Activated T-helper 2 cell treated with anti-CD3 and anti-CD28 coated beads, Interferon-gamma antibody, Interleukin-2, Interleukin-4, amounts not matched to agents 10 μg/mL and 5 μg/mL and 100 μg/mL, durations not matched to agents 14 hours and 24 hours and 36 hours (primary cell): ENCODE data around the gene KLK6. TPM values are rescaled to one million over a fixed set of nuclear protein-coding genes. Genes with fewer than 3 reads are reported as not detected.
"Not testable (repeated sequence)": the region's sequence is repeated elsewhere in the genome, so short reads cannot be mapped to it uniquely, and the experiment has no call there.

Experiments used
- DNase-seq: peaks from one replicate; pipeline ENCODE4 v3.0.0; 2021; ENCODE audit warnings: low spot score
- H3K27ac Mint-ChIP-seq: one replicate; pipeline ENCODE4 v1.8.0; 2021; ENCODE audit warnings: mixed read lengths
- H3K27me3 Mint-ChIP-seq: one replicate; pipeline ENCODE4 v1.8.0; 2021; ENCODE audit warnings: low read depth, mixed read lengths
- H3K36me3 Mint-ChIP-seq: one replicate; pipeline ENCODE4 v1.8.0; 2021; ENCODE audit warnings: low read depth, mixed read lengths
- H3K4me1 Mint-ChIP-seq: one replicate; pipeline ENCODE4 v1.8.0; 2021; ENCODE audit warnings: low read depth, mixed read lengths
- H3K4me3 Mint-ChIP-seq: one replicate; pipeline ENCODE4 v1.8.0; 2021; ENCODE audit warnings: low read depth, mild to moderate bottlenecking, moderate library complexity, mixed read lengths
- H3K9me3 Mint-ChIP-seq: one replicate; pipeline ENCODE4 v1.8.0; 2021; ENCODE audit warnings: mixed read lengths
- intact Hi-C: fragments of 100-400 bp; cut with micrococcal nuclease; formaldehyde crosslinking; loops from one replicate; pipeline ENCODE4 v1.15.1; 2023
- total RNA-seq: library from RNA; stranded (reverse); gene quantifications from 2 replicates; pipeline ENCODE4 v1.2.3, GENCODE V29; 2022

KLK6 gene
- total RNA-seq, 1 donor from 2014 or later, result not detected

DNA sequence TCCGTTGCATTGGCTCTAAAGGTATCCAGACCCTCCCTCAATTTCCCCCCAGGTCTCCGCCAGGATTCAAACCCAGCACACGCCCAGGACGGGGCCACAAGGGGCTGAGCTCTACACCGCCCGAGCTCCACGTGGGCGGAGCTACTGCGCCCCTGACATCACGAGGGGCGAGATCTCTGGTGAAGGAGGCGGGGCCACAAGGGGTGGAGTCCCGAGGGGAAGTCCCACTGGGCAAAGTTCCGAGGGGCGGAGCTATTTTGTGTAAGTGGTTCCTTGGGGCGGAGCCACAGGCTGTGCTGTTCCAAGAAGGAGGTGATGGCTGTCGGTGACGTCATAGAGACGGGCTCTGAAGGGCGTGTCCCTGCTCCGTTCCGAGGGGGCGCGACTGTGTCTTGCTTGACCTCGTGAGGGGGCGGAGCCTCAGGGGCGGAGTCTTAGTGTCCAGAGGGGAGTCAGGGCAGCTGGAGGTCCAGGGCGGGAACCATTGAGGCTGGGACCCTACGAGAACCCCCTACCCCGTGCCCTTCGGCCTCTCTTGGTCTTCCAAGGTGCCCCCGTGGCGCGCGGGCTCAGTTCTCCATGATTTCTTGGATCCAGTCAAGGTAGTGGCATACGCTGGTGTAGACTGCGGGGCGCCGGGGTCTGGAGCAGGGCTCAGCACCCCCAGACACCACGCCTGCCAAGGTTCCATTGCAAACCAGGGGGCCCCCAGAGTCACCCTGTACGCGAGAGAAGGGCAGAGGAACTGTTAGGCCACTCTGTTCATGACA is 33.3 kb upstream of the KLK6 start:
- no peaks in the 10 kb centered on the region for H3K9me3 Mint-ChIP-seq
- no peaks in the 10 kb centered on the region for H3K36me3 Mint-ChIP-seq
- H3K4me3 Mint-ChIP-seq, result no peak overlapping the region
- no peaks in the 10 kb centered on the region for H3K27me3 Mint-ChIP-seq
- intact Hi-C loops, result no loop called here
- H3K4me1 Mint-ChIP-seq, result no peaks in the 10 kb centered on the region
- peak; percentile 14 for DNase-seq
- no peak overlapping the region for H3K27ac Mint-ChIP-seq

DNA sequence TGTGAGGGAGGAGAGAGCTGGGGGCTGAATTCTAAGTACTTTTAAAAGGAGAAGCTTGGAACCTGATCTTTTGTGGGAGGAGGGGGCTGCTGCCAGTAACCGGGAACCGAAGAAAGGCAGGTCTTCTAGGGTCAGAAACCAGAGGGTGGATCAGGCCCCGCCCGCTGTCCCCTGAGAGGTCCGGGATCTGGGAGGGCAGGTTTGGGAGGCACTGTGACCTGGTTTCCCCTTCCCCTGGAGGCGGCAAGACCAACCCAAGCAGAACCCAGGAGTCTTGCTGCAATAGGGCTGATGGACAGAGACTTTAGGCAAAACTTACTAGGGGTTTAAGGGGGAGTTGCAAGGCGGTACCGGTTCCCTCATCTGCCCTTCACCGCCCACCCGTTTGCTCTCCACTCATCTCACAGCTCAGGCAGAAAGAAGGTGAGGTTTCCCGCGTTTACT is 32.7 kb upstream of the KLK6 start:
- no peaks in the 10 kb centered on the region for H3K9me3 Mint-ChIP-seq
- no peak overlapping the region for H3K4me3 Mint-ChIP-seq
- no peaks in the 10 kb centered on the region for H3K36me3 Mint-ChIP-seq
- intact Hi-C loops, result no loop called here
- no peaks in the 10 kb centered on the region for H3K4me1 Mint-ChIP-seq
- H3K27ac Mint-ChIP-seq, result no peak overlapping the region
- no peaks in the 10 kb centered on the region for H3K27me3 Mint-ChIP-seq
- no peak for DNase-seq

DNA sequence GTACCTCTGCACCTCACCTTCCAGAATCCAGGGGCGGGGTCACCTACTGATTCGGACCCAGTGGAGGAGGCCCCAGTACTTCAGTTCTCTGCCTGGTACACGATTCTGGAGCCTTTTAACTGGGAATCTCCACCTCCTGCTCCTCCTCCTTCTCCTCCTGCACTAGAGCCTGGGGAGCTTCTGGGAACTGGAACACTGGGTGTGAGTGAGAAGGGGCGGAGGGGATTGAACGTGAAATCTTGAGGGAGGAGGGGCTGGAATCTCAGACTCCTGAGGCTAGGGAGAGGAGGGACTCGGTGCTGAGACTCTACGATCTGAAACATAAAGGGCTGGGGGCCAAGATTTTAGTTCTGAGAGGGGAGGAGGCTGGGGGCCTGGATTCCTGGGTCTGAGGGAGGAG is 32.1 kb upstream of the KLK6 start, which contains the start of gene KLK8:
Gene KLK8, minus strand, starts transcription at position 90 of the 400 bp plus-strand sequence. CDS start 437 bp downstream, outside the sequence.
- no peaks in the 10 kb centered on the region for H3K4me1 Mint-ChIP-seq
- no peak within 1 kb of the TSS for H3K4me3 Mint-ChIP-seq
- DNase-seq, result no peak
- intact Hi-C loops, result no loop called here
- H3K9me3 Mint-ChIP-seq, result no peaks in the 10 kb centered on the region
- H3K36me3 Mint-ChIP-seq, result no peaks in the 10 kb centered on the region
- no peaks in the 10 kb centered on the region for H3K27me3 Mint-ChIP-seq
- H3K27ac Mint-ChIP-seq, result no peak within 1 kb of the TSS

DNA sequence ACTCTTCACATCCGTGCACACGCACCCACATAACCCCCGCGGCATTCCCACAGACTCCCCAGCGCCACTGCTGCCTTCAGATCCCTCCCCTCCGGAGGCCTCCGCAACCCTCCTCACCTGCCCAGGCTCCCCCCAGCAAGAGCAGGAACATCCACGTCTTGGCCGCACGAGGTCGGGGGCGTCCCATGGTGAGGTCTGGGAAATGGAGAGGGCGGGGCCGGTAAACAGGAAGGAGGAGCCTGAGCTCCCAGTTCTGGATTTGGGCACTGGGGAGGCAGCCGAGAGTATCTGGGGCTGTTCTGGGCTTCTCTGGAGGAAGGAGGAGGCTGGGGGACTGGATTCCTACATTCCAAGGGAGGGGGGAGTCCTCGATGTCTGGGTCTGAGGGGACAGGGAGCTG is 31.6 kb upstream of the KLK6 start:
- intact Hi-C loops, result no loop called here
- H3K9me3 Mint-ChIP-seq, result no peaks in the 10 kb centered on the region
- no peaks in the 10 kb centered on the region for H3K27me3 Mint-ChIP-seq
- no peak for DNase-seq
- H3K4me3 Mint-ChIP-seq, result no peak overlapping the region
- no peaks in the 10 kb centered on the region for H3K36me3 Mint-ChIP-seq
- H3K4me1 Mint-ChIP-seq, result no peaks in the 10 kb centered on the region
- H3K27ac Mint-ChIP-seq, result no peak overlapping the region

DNA sequence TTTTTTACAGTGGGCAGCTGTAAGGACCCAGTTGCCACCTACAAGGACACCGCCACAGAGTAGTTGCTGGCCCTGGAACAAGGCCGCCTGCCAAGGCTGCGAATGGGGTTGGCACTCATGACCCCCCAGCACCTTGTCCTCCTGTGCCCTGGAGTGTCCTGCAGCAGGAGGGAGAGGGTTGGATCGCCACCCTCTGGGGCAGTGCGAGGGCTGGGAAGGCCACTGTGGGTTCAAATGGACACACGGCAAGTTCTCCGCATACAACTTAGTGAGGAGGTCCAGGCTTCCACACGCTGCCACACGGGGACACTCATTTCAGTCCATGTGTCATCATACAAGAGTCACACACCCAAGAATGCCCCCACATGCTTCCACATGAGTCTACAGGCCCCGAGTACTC is 31.0 kb upstream of the KLK6 start:
- no peak for DNase-seq
- H3K36me3 Mint-ChIP-seq, result no peaks in the 10 kb centered on the region
- no peak overlapping the region for H3K4me3 Mint-ChIP-seq
- H3K27me3 Mint-ChIP-seq, result no peaks in the 10 kb centered on the region
- no peak overlapping the region for H3K27ac Mint-ChIP-seq
- intact Hi-C loops, result no loop called here
- H3K9me3 Mint-ChIP-seq, result no peaks in the 10 kb centered on the region
- no peaks in the 10 kb centered on the region for H3K4me1 Mint-ChIP-seq

DNA sequence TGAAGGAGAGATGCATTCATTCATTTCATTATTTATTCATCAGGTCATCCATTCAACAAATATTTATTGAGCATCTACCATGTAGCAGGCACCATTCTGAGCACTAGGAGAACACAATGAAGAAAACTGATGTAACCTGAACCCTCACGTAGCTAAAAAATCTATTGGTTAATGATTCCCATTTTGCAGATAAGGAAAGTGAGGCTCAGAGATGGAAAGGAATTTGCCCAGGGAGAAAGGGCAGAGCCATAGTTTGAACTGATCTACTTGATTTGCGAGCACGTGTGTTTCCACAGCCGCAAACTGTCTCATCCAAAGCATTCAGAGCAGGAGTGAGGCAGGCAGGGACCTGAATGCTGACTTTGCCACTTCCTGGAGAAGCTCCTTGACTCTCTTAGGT is 29.3 kb upstream of the KLK6 start:
- H3K27ac Mint-ChIP-seq, result no peak overlapping the region
- intact Hi-C loops, result no loop called here

DNA sequence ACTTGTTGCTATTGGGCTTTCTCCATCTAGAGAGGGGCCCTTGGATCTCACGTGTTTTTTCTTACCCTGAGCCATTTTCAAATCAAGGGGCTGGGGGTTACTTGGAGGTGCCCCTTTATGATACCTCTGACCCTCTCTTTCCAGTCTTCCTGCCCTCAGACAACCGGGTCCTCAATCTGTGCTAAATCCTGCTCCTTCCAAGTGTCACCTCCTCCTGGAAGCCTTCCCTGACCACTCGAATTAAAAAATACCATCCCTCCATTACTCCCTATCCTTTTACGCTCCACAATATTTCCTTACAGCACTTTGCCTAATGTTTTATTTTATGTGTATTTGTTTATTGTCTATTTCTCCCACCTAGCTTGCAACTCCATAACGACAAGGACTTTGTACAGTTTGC is 28.7 kb upstream of the KLK6 start:
- Mint-ChIP-seq H3K4me1 (no peaks in the 10 kb centered on the region), H3K36me3 (no peaks in the 10 kb centered on the region), H3K4me3 (no peak overlapping the region), H3K27me3 (no peaks in the 10 kb centered on the region), H3K27ac (no peak overlapping the region), H3K9me3 (no peaks in the 10 kb centered on the region)
- intact Hi-C loops, result no loop called here
- no peak for DNase-seq

More for the DNA sequence above, 29.3 kb upstream of the KLK6 start:
- H3K27me3 Mint-ChIP-seq, result no peaks in the 10 kb centered on the region
- H3K4me3 Mint-ChIP-seq, result no peak overlapping the region
- no peaks in the 10 kb centered on the region for H3K36me3 Mint-ChIP-seq
- H3K4me1 Mint-ChIP-seq, result no peaks in the 10 kb centered on the region
- H3K9me3 Mint-ChIP-seq, result no peaks in the 10 kb centered on the region
- DNase-seq, result no peak

DNA sequence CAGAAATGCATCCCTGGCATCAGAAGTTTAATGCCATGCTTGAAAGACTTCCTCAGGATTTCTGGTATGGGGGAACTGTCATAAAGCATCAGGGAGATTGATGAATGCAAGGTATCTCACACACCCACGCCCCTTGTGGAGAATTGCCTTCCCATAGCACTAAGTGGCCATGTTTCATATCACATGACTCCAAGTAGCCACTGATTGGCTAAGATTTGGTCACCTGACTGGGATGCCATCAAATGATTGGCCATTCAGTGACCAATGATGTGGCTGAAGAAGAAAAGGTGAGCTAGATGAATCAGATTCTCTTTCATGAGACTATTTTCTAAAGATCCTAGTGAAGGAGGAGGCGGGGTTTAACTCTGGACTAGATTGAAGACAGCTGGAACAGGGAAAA is 24.7 kb upstream of the KLK6 start:
- Mint-ChIP-seq H3K27ac (no peak overlapping the region), H3K27me3 (peaks cover 4% of the 10 kb centered on the region), H3K9me3 (no peaks in the 10 kb centered on the region), H3K36me3 (no peaks in the 10 kb centered on the region), H3K4me1 (no peaks in the 10 kb centered on the region), H3K4me3 (no peak overlapping the region)
- intact Hi-C loops, result no loop called here
- DNase-seq, result no peak

DNA sequence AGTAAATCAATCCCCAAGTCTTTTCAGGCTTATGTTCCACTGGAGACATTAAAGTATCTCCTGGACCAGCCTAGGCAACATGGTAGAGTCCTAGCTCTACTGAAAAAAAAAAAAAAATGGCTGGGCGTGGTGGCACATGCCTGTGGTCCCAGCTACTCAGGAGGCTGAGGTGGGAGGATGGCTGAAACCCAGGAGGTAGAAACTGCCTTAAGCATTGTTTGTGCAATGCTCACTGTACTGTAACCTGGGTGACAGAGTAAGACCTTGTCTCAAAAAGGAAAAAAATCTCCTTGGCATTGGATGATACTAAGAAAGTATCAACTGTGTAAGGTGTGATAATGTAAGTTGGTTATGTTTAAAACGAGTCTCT is 23.3 kb upstream of the KLK6 start:
- DNase-seq, result no peak
- Mint-ChIP-seq H3K9me3 (no peaks in the 10 kb centered on the region), H3K4me1 (no peaks in the 10 kb centered on the region), H3K27me3 (peaks cover 11% of the 10 kb centered on the region), H3K36me3 (no peaks in the 10 kb centered on the region), H3K27ac (no peak overlapping the region), H3K4me3 (no peak overlapping the region)
- intact Hi-C loops, result no loop called here

DNA sequence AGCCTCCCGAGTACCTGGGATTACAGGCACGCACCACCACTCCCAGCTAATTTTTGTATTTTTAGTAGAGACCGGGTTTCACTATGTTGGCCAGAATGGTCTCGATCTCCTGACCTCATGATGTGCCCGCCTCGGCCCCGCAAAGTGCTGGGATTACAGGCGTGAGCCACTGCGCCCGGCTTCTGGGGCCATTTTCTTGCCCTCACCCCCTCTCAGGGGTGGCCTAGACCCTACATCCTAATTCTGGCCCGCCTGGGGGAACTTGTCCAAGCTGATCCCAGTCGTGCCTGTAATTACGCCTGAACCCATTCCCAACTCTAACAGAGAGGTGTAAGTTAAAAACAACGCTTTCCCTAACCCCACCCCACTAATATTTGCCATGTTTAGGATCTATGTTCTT is 15.0 kb upstream of the KLK6 start:
- intact Hi-C loops, H3K36me3 Mint-ChIP-seq, H3K4me1 Mint-ChIP-seq, DNase-seq, H3K27ac Mint-ChIP-seq, H3K9me3 Mint-ChIP-seq, H3K4me3 Mint-ChIP-seq: not testable (repeated sequence)
- H3K27me3 Mint-ChIP-seq, result peaks cover 14% of the 10 kb centered on the region

DNA sequence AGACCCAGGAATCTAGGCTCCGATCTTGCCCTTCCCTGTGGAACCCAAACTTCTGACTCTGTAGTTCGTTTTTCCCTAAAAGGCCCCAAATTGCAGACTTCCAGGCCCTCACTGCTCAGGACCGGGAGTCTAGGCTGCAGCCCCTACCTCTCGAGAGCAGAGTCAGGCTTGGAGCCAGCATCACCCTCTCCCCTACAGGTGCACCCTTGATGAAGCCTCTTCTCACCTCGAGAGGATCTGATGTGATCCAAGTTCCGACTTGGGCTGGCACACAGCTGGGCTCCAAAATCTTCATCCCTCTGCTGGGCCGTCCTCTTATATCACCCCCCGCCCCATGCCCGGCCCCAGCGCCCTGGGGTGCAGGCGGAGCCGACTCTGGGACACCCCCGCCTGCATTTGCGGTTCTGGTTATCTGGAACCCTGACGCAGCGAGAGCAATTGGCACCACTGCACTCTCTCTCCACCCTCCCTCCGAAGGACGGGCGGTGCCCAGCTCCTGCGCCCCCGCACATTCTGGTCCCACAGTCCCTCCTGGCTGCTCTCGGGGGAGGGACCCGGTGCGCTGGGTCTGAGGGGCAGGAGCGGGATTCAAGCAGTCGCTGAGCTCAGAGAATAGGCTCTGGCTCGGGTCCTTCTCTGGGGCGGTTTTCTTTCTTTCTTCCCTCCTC is 14.4 kb upstream of the KLK6 start, which contains the start of gene KLK7:
Gene KLK7, minus strand, starts transcription at position 293 of the 668 bp plus-strand sequence. CDS start 1,518 bp downstream, outside the sequence.
- Mint-ChIP-seq H3K36me3 (no peaks in the 10 kb centered on the region), H3K27ac (no peak within 1 kb of the TSS), H3K9me3 (no peaks in the 10 kb centered on the region), H3K27me3 (peaks cover 16% of the 10 kb centered on the region), H3K4me3 (no peak within 1 kb of the TSS), H3K4me1 (no peaks in the 10 kb centered on the region)
- no peak for DNase-seq
- intact Hi-C loops, result no loop called here

DNA sequence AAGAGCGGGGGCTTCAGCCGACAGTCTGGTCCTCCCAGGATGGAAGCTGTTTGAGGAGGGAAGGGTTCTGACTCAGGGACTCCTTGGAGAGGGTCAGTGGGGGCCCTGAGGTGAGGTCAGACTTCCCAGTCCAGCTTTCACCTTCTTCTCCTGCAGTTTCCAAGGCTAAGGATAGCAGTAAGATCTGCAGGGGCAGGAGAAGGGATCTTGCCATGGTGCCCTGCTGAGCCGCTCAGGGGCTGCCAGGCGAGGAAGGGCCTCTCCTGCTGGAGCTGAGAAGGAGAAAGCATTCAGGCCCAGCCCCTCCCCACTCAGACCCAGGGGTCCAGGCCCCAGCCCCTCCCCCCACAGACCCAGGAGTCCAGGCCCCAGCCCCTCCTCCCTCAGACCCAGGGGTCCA is 12.8 kb upstream of the KLK6 start:
- H3K27me3 Mint-ChIP-seq, result peaks cover 10% of the 10 kb centered on the region

DNA sequence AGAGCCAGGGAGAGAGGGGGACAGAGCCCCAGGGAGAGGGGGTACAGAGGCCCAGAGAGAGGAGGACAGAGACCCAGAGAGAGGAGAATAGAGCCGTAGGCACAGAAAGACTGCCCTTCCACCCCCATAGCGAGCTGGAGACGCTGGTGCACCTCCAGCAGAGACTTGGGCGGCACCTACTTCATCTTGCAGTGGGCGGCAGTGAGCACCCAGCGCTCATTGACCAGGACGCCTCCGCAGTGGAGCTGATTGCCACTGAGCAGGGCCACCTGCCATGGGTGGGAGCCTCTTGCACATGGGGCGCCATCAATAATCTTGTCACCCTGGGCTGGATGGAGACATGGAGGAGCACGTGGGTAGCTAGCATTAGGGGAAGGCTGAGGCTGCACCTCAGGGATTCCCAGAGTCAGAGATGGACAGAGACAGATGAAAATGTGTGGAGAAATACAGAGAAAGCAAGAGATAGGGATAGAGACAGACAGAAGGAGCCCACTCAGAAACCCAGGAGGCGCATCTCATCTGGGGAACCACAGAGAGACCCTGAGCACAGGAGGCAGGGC is 12.3 kb upstream of the KLK6 start:
- Mint-ChIP-seq H3K4me3 (no peak overlapping the region), H3K36me3 (no peaks in the 10 kb centered on the region), H3K9me3 (no peaks in the 10 kb centered on the region), H3K27ac (no peak overlapping the region), H3K4me1 (no peaks in the 10 kb centered on the region), H3K27me3 (peaks cover 10% of the 10 kb centered on the region)
- DNase-seq, result no peak
- intact Hi-C loops, result no loop called here

More for the DNA sequence above, 12.8 kb upstream of the KLK6 start:
- no peak overlapping the region for H3K4me3 Mint-ChIP-seq
- H3K36me3 Mint-ChIP-seq, result no peaks in the 10 kb centered on the region
- H3K27ac Mint-ChIP-seq, result no peak overlapping the region
- DNase-seq, result no peak
- no peaks in the 10 kb centered on the region for H3K9me3 Mint-ChIP-seq
- H3K4me1 Mint-ChIP-seq, result no peaks in the 10 kb centered on the region
- intact Hi-C loops, result no loop called here
